IMR-90 (cell line): ENCODE results near the gene CENPA. TPM values are rescaled to one million over a fixed set of nuclear protein-coding genes. Genes with fewer than 3 reads are reported as not detected.

Source experiments
- ATAC-seq: fragments of 200-7000 bp; cut with Tn5 transposase; 2 replicates; pipeline ENCODE4 v1.9.1; 2020; ENCODE audit warnings: low read depth, mild to moderate bottlenecking, moderate library complexity
- BruUV-seq: library from RNA; stranded (reverse); fragments of 400-500 nt; replicated peaks from 2 replicates; lab custom pipeline; 2021; lab: Mats Ljungman, UMichigan
- CTCF ChIA-PET: fragments of 300-600 bp; formaldehyde crosslinking; extraction: SDS; loops from one replicate; lab custom pipeline; 2021; ENCODE audit warnings: antibody characterized with exemption; lab: Yijun Ruan, JAX
- POLR2A ChIA-PET: fragments of 300-600 bp; sonication (Branson Sonifier 250); formaldehyde crosslinking; loops from one replicate; lab custom pipeline; 2022; ENCODE audit warnings: antibody characterized with exemption; ENCODE audit not compliant: unreplicated experiment; lab: Charles Lee
- DNase-seq: peaks from one replicate; pipeline ENCODE4 v3.0.0; 2013
- H2AFZ ChIP-seq: replicated peaks from 2 replicates; pipeline ENCODE3; 2013; ENCODE audit warnings: low read length, mild to moderate bottlenecking; ENCODE audit not compliant: poor library complexity
- H2AK5ac ChIP-seq: 2 replicates; pipeline ENCODE4 v1.6.1; 2013; ENCODE audit warnings: low read depth, low read length, inconsistent platforms
- H2AK9ac ChIP-seq: replicated peaks from 2 replicates; pipeline ENCODE3; 2013; ENCODE audit warnings: mild to moderate bottlenecking, low read depth, low read length, moderate library complexity; ENCODE audit not compliant: poor library complexity
- H2BK120ac ChIP-seq: 2 replicates; pipeline ENCODE4 v1.6.1; 2013; ENCODE audit warnings: low read depth, low read length, inconsistent platforms
- H2BK15ac ChIP-seq: 3 replicates; pipeline ENCODE4 v1.6.1; 2013; ENCODE audit warnings: low read depth, low read length, inconsistent platforms
- H2BK20ac ChIP-seq: 2 replicates; pipeline ENCODE4 v1.6.1; 2013; ENCODE audit warnings: low read depth, mild to moderate bottlenecking, inconsistent platforms, low read length, moderate library complexity
- H2BK5ac ChIP-seq: 2 replicates; pipeline ENCODE4 v1.6.1; 2013; ENCODE audit warnings: mild to moderate bottlenecking, low read depth, low read length, inconsistent platforms; ENCODE audit not compliant: poor library complexity, severe bottlenecking
- H3K14ac ChIP-seq: replicated peaks from 2 replicates; pipeline ENCODE4 v1.6.1; 2013; ENCODE audit warnings: low read depth, low read length, inconsistent platforms
- H3K18ac ChIP-seq: 2 replicates; pipeline ENCODE4 v1.6.1; 2013; ENCODE audit warnings: low read depth, low read length, control low read depth
- H3K23ac ChIP-seq: 2 replicates; pipeline ENCODE4 v1.6.1; 2013; ENCODE audit warnings: low read depth, low read length, inconsistent platforms
- H3K27ac ChIP-seq: 2 replicates; pipeline ENCODE4 v1.5.1; 2013; ENCODE audit warnings: mild to moderate bottlenecking, control low read depth, low read length; ENCODE audit not compliant: insufficient read depth
- H3K27me3 ChIP-seq: 2 replicates; pipeline ENCODE4 v1.6.1; 2013; ENCODE audit warnings: low read length; ENCODE audit not compliant: control insufficient read depth, insufficient read depth
- H3K36me3 ChIP-seq: 2 replicates; pipeline ENCODE4 v1.6.1; 2013; ENCODE audit warnings: low read length, mixed read lengths; ENCODE audit not compliant: control insufficient read depth, insufficient read depth
- H3K4ac ChIP-seq: 2 replicates; pipeline ENCODE4 v1.6.1; 2013; ENCODE audit warnings: low read depth, low read length, inconsistent platforms
- H3K4me1 ChIP-seq: 2 replicates; pipeline ENCODE4 v1.6.1; 2013; ENCODE audit warnings: low read length, mixed read lengths; ENCODE audit not compliant: control insufficient read depth, insufficient read depth
- H3K4me2 ChIP-seq: 2 replicates; pipeline ENCODE4 v1.6.1; 2013; ENCODE audit warnings: low read depth, mild to moderate bottlenecking, control low read depth, low read length, moderate library complexity
- H3K4me3 ChIP-seq: 2 replicates; pipeline ENCODE4 v1.5.1; 2013; ENCODE audit warnings: low read depth, mild to moderate bottlenecking, control low read depth, low read length, moderate library complexity; ENCODE audit not compliant: insufficient read depth
- H3K56ac ChIP-seq: 2 replicates; pipeline ENCODE4 v1.6.1; 2013; ENCODE audit warnings: low read length, inconsistent platforms; ENCODE audit not compliant: insufficient read depth; ENCODE audit errors: extremely low read depth
- H3K79me1 ChIP-seq, 2 experiments: 2 replicates each; pipeline ENCODE4 v1.6.1; 2013; ENCODE audit warnings: low read length in 2 of 2, inconsistent platforms in 1 of 2, low read depth in 1 of 2
- H3K9ac ChIP-seq: 2 replicates; pipeline ENCODE4 v1.6.1; 2013; ENCODE audit warnings: low read depth, low read length, control low read depth
- H3K9me1 ChIP-seq: 2 replicates; pipeline ENCODE4 v1.6.1; 2013; ENCODE audit warnings: low read length, inconsistent platforms; ENCODE audit not compliant: insufficient read depth
- H3K9me3 ChIP-seq: 2 replicates; pipeline ENCODE4 v1.6.1; 2013; ENCODE audit warnings: low read length; ENCODE audit not compliant: control insufficient read depth, insufficient read depth
- H4K20me1 ChIP-seq: 2 replicates; pipeline ENCODE4 v1.6.1; 2013; ENCODE audit warnings: low read length, inconsistent platforms; ENCODE audit not compliant: insufficient read depth
- H4K5ac ChIP-seq: 2 replicates; pipeline ENCODE4 v1.6.1; 2013; ENCODE audit warnings: mild to moderate bottlenecking, low read depth, low read length, control low read depth
- H4K8ac ChIP-seq, 2 experiments: 2 replicates each; pipeline ENCODE4 v1.6.1; 2013; ENCODE audit warnings: low read depth in 2 of 2, low read length in 2 of 2, control low read depth in 1 of 2, inconsistent platforms in 1 of 2
- H4K91ac ChIP-seq: 2 replicates; pipeline ENCODE4 v1.6.1; 2013; ENCODE audit warnings: low read depth, low read length, inconsistent platforms; ENCODE audit not compliant: insufficient read depth
- BHLHE40 ChIP-seq: fragments of 150-350 bp; IDR thresholded peaks from 2 replicates; pipeline ENCODE4 v1.6.1; 2016; ENCODE audit warnings: mild to moderate bottlenecking, low read depth, low read length
- CEBPB ChIP-seq: IDR thresholded peaks from 2 replicates; pipeline ENCODE4 v1.6.1; 2012; ENCODE audit warnings: low read depth, low read length, improper control_type of control experiment
- CHD1 ChIP-seq: IDR thresholded peaks from 2 replicates; pipeline ENCODE4 v1.6.1; 2012; ENCODE audit warnings: low read depth, low read length, improper control_type of control experiment
- FOS ChIP-seq: fragments of 150-350 bp; IDR thresholded peaks from 2 replicates; pipeline ENCODE4 v1.6.1; 2016; ENCODE audit warnings: low read depth, low read length
- MAFK ChIP-seq: IDR thresholded peaks from 2 replicates; pipeline ENCODE4 v1.6.1; 2012; ENCODE audit warnings: low read depth, low read length, improper control_type of control experiment
- MAZ ChIP-seq: IDR thresholded peaks from 2 replicates; pipeline ENCODE4 v1.6.1; 2012; ENCODE audit warnings: low read depth, mild to moderate bottlenecking, low read length, improper control_type of control experiment, moderate library complexity, borderline replicate concordance
- MXI1 ChIP-seq: IDR thresholded peaks from 2 replicates; pipeline ENCODE4 v1.6.1; 2012; ENCODE audit warnings: low read depth, mild to moderate bottlenecking, low read length, moderate library complexity, borderline replicate concordance
- NFE2L2 ChIP-seq: fragments of 150-350 bp; IDR thresholded peaks from 2 replicates; pipeline ENCODE4 v1.6.1; 2016; ENCODE audit warnings: low read depth, mild to moderate bottlenecking, low read length
- POLR2A ChIP-seq: IDR thresholded peaks from 2 replicates; pipeline ENCODE4 v1.6.1; 2012; ENCODE audit warnings: mild to moderate bottlenecking, low read depth, low read length
- RAD21 ChIP-seq: IDR thresholded peaks from 2 replicates; pipeline ENCODE4 v1.6.1; 2012; ENCODE audit warnings: low read length, improper control_type of control experiment
- RCOR1 ChIP-seq: IDR thresholded peaks from 2 replicates; pipeline ENCODE4 v1.6.1; 2012; ENCODE audit warnings: mild to moderate bottlenecking, low read length, improper control_type of control experiment; ENCODE audit not compliant: insufficient replicate concordance
- RFX5 ChIP-seq: IDR thresholded peaks from 2 replicates; pipeline ENCODE4 v1.8.0; 2012; ENCODE audit warnings: low read depth, mild to moderate bottlenecking, low read length, moderate library complexity
- SMC3 ChIP-seq: fragments of 150-350 bp; IDR thresholded peaks from 2 replicates; pipeline ENCODE4 v1.6.1; 2016; ENCODE audit warnings: low read depth, mild to moderate bottlenecking, antibody characterized with exemption, low read length, moderate library complexity
- WGBS, 2 experiments: methylation state at CpG; one replicate each; pipeline versions ENCODE4 v1.1.5 to v1.1.7; 2013; ENCODE audit warnings: missing lambda C conversion rate in 2 of 2; ENCODE audit not compliant: insufficient read length in 1 of 2; ENCODE audit errors: extremely low coverage in 2 of 2; 5-methylcytosine and 5-hydroxymethylcytosine counted together
- dilution Hi-C: fragments of 300-500 bp; cut with HindIII; formaldehyde crosslinking; loops from one replicate; pipeline ENCODE4 v1.14.3; 2018; ENCODE audit warnings: low sequenced_read_pairs; ENCODE audit not compliant: unreplicated experiment
- in situ Hi-C: fragments of 300-500 bp; cut with MboI; formaldehyde crosslinking; loops from 3 replicates; pipeline ENCODE4 v1.14.3; 2019; ENCODE audit warnings: low sequenced_read_pairs, inconsistent platforms, mixed read lengths
- intact Hi-C: fragments of 100-400 bp; cut with micrococcal nuclease; formaldehyde crosslinking; loops from 2 replicates; pipeline ENCODE4 v1.10.0; 2022
- polyA plus RNA-seq, 3 experiments: library from polyadenylated mRNA; depleted of rRNA; stranded (reverse); fragments of >200 nt; gene quantifications; 2 replicates each; pipeline ENCODE4 v1.2.3, GENCODE V29; 2012; ENCODE audit warnings: low replicate concordance in 1 of 3
- total RNA-seq: library from RNA; depleted of rRNA; stranded (reverse); fragments of >200 nt; gene quantifications from 2 replicates; pipeline ENCODE4 v1.2.3, GENCODE V29; 2012
- TF ChIP-seq, protein P1 (sequence below): conservative IDR thresholded peaks from 2 replicates; pipeline ENCODE4 v1.5.1; 2012; ENCODE audit warnings: mild to moderate bottlenecking, low read depth, low read length, improper control_type of control experiment
- TF ChIP-seq, protein P2 (sequence below): fragments of 150-350 bp; IDR thresholded peaks from 2 replicates; pipeline ENCODE4 v1.6.1; 2017; ENCODE audit warnings: mild to moderate bottlenecking, antibody characterized with exemption, low read length, low read depth
- TF ChIP-seq, protein P3 (sequence below): fragments of 150-350 bp; IDR thresholded peaks from 2 replicates; pipeline ENCODE4 v1.6.1; 2016; ENCODE audit warnings: low read depth, mild to moderate bottlenecking, low read length, moderate library complexity, borderline replicate concordance

Gene CENPA
- total and polyA plus RNA-seq, 2 of the 4 experiments (the other 2 are of a cell fraction), result 7.7 to 14.9 TPM

DNA sequence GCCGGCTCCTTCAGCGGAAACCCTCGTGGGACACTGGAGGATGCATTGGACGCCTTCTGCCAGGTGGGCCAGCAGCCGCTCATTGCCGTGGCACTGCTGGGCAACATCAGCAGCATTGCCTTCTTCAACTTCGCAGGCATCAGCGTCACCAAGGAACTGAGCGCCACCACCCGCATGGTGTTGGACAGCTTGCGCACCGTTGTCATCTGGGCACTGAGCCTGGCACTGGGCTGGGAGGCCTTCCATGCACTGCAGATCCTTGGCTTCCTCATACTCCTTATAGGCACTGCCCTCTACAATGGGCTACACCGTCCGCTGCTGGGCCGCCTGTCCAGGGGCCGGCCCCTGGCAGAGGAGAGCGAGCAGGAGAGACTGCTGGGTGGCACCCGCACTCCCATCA is 7.8 kb upstream of the CENPA start:
- Histone ChIP-seq H3K36me3 (peaks cover 61% of the 10 kb centered on the region), H3K4ac (no peak overlapping the region), H4K91ac (no peak overlapping the region), H3K4me2 (no peak overlapping the region), H3K56ac (no peak overlapping the region), H3K79me1 (peaks cover 16 to 32% of the 10 kb centered on the region in 2 experiments; a peak in 3 of 4 replicates), H2AK5ac (no peak overlapping the region), H3K4me3 (no peak overlapping the region), H4K20me1 (peaks cover 27% of the 10 kb centered on the region), H3K9me1 (peaks cover 15% of the 10 kb centered on the region), H4K5ac (no peak overlapping the region), H2BK15ac (no peak overlapping the region), H2AK9ac (peak overlapping the region; percentile 28), H2AFZ (no peak overlapping the region), H3K9me3 (no peaks in the 10 kb centered on the region), H3K18ac (no peak overlapping the region), H4K8ac (no peak overlapping the region), H3K14ac (no peak overlapping the region), H3K9ac (no peak overlapping the region), H3K27me3 (no peaks in the 10 kb centered on the region), H2BK120ac (no peak overlapping the region), H3K27ac (no peak overlapping the region), H3K4me1 (no peaks in the 10 kb centered on the region), H2BK5ac (no peak overlapping the region), H2BK20ac (no peak overlapping the region), H3K23ac (no peak overlapping the region)
- no peak for TF ChIP-seq MAFK
- TF ChIP-seq MXI1, result no peak
- TF ChIP-seq RCOR1, result no peak
- TF ChIP-seq SMC3, result no peak
- no peak for TF ChIP-seq RAD21
- TF ChIP-seq, protein P1, sequence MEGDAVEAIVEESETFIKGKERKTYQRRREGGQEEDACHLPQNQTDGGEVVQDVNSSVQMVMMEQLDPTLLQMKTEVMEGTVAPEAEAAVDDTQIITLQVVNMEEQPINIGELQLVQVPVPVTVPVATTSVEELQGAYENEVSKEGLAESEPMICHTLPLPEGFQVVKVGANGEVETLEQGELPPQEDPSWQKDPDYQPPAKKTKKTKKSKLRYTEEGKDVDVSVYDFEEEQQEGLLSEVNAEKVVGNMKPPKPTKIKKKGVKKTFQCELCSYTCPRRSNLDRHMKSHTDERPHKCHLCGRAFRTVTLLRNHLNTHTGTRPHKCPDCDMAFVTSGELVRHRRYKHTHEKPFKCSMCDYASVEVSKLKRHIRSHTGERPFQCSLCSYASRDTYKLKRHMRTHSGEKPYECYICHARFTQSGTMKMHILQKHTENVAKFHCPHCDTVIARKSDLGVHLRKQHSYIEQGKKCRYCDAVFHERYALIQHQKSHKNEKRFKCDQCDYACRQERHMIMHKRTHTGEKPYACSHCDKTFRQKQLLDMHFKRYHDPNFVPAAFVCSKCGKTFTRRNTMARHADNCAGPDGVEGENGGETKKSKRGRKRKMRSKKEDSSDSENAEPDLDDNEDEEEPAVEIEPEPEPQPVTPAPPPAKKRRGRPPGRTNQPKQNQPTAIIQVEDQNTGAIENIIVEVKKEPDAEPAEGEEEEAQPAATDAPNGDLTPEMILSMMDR, result no peak
- no peak for TF ChIP-seq RFX5
- TF ChIP-seq, protein P2, sequence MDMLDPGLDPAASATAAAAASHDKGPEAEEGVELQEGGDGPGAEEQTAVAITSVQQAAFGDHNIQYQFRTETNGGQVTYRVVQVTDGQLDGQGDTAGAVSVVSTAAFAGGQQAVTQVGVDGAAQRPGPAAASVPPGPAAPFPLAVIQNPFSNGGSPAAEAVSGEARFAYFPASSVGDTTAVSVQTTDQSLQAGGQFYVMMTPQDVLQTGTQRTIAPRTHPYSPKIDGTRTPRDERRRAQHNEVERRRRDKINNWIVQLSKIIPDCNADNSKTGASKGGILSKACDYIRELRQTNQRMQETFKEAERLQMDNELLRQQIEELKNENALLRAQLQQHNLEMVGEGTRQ, result no peak
- no peak for TF ChIP-seq BHLHE40
- TF ChIP-seq, protein P3, sequence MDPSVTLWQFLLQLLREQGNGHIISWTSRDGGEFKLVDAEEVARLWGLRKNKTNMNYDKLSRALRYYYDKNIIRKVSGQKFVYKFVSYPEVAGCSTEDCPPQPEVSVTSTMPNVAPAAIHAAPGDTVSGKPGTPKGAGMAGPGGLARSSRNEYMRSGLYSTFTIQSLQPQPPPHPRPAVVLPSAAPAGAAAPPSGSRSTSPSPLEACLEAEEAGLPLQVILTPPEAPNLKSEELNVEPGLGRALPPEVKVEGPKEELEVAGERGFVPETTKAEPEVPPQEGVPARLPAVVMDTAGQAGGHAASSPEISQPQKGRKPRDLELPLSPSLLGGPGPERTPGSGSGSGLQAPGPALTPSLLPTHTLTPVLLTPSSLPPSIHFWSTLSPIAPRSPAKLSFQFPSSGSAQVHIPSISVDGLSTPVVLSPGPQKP, result no peak
- no peak for TF ChIP-seq POLR2A
- TF ChIP-seq NFE2L2, result no peak
- no peak for TF ChIP-seq CHD1
- no peak for TF ChIP-seq MAZ
- no peak for TF ChIP-seq CEBPB
- TF ChIP-seq FOS, result no peak
- in situ Hi-C loops, result no loop called here
- ATAC-seq, result no peak
- intact Hi-C loops, result no loop called here
- no peak for DNase-seq
- WGBS, 2 experiments, result 98% methylated on average over 12 of the region's 18 CpGs; no CpG with 5 or more reads in 1 of the 2 experiments
- dilution Hi-C loops, result no loop called here
- ChIA-PET POLR2A (no interaction called here), CTCF (no interaction called here)
- no TSS peak for BruUV-seq
